ENCODE data around the gene DTWD2.

DNA sequence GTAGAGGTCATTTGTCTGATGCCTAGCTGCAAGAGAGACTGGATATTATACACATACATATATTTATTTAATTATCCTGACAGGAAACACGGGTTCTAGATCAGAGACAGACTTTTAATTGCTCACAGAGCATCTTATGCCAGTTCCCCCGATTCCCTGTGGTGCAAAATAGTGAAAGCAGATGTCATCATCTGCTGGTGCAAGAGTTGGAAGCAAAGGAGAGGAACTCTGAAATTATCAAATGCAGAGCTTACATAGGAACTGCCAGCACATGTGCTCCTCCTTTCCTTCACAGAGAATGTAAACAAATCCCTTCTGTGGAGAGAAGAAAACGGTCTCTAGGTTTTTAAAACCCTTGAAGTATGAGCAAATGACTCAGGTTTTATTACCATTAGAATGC, 69.3 kb downstream of the DTWD2 start:
- no peak for TF ChIP-seq CTCF (conservative IDR thresholded peaks at IDR 0.05; ENCODE audit: low read length)
- no peak for TF ChIP-seq EZH2phosphoT487 (IDR thresholded peaks at IDR 0.05; ENCODE audit: borderline replicate concordance)
